HL-60 (cell line): ENCODE results near the gene ADAR.

Source experiments
- DNase-seq, 2 experiments: peaks; one replicate each; pipeline ENCODE4 v3.0.0-alpha.2; 2010 to 2020; ENCODE audit warnings: low read depth in 1 of 2, low spot score in 1 of 2
- H3K27ac ChIP-seq: fragments of 250-450 bp; sonication (Bioruptor Pico); replicated peaks from 2 replicates; pipeline ENCODE4 v1.5.1; 2020; ENCODE audit warnings: mild to moderate bottlenecking, moderate library complexity
- H3K27me3 ChIP-seq: fragments of 250-450 bp; sonication (Bioruptor Pico); 2 replicates; pipeline ENCODE4 v1.5.1; 2021; ENCODE audit warnings: mild to moderate bottlenecking, moderate library complexity; ENCODE audit not compliant: insufficient read depth, poor library complexity, severe bottlenecking
- H3K4me3 ChIP-seq: replicated peaks from 2 replicates; pipeline ENCODE4 v1.5.1; 2011; ENCODE audit warnings: mild to moderate bottlenecking, control low read depth, low read length; ENCODE audit not compliant: insufficient read depth
- GABPA ChIP-seq: IDR thresholded peaks from 2 replicates; pipeline ENCODE4 v1.6.1; 2012; ENCODE audit warnings: low read depth
- POLR2AphosphoS5 ChIP-seq: IDR thresholded peaks from 2 replicates; pipeline ENCODE4 v1.6.1; 2012; ENCODE audit warnings: low read depth
- SPI1 ChIP-seq: IDR thresholded peaks from 2 replicates; pipeline ENCODE4 v1.6.1; 2012; ENCODE audit warnings: low read depth, mild to moderate bottlenecking, borderline replicate concordance
- TF ChIP-seq, protein P1 (sequence below): IDR thresholded peaks from 2 replicates; pipeline ENCODE4 v1.6.1; 2012; ENCODE audit warnings: low read depth; ENCODE audit not compliant: insufficient replicate concordance
- TF ChIP-seq, protein P2 (sequence below): IDR thresholded peaks from one replicate; pipeline ENCODE4 v1.5.1; 2011; ENCODE audit warnings: low read length, control low read depth, inconsistent platforms; ENCODE audit not compliant: insufficient read depth

The ADAR gene

DNA sequence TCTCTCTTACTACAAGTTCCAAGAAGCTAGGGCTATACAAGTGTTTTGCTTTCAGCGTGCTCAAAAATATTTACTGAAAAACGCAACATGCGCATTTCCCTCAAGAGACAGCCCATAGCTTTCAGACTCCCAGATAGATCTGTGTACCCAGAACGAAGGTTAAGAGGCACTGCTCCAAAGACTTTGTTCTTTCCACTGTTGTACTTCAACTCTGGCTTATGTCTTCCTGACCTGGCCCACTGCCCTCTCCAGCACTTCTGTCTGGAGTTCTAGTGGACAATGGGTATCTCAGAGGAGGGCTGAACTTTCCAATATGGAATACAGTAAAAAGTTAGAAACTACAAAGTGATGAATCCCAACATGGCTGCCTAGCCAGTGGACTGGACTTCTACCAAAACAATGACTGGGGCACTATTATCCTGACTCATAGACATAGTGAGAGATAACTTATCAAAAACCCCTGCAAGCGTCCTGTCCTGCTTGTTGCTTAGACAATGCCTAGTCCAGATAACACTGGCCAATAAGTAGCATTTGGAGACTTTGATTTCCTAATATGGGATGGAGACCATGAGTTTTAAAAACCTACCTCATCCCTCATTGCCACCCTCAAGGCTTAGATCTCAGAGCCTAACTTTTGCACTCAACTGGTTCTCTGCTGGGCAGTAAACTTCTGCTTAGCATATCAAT is 8.8 kb upstream of the ADAR start:
- no peaks in the 10 kb centered on the region for H3K27me3 ChIP-seq

DNA sequence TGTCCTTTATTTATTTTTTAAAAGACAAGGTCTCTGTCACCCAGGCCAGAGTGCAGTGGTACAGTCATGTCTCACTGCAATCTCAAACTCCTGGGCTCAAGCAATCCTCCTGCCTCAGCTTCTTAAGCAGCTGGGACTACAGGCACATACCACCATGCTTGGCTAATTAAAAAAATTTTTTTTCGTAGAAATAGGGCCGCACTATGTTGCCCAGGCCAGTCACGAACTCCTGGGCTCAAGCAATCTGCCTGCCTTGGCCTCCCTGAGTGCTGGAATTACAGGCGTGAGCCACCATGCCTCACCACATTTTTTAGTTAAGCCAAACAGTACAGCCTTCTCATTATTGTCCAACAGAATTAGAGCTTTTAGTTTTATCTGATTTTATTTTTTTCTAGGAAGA is 7.4 kb upstream of the ADAR start:
- TF ChIP-seq, protein P1, sequence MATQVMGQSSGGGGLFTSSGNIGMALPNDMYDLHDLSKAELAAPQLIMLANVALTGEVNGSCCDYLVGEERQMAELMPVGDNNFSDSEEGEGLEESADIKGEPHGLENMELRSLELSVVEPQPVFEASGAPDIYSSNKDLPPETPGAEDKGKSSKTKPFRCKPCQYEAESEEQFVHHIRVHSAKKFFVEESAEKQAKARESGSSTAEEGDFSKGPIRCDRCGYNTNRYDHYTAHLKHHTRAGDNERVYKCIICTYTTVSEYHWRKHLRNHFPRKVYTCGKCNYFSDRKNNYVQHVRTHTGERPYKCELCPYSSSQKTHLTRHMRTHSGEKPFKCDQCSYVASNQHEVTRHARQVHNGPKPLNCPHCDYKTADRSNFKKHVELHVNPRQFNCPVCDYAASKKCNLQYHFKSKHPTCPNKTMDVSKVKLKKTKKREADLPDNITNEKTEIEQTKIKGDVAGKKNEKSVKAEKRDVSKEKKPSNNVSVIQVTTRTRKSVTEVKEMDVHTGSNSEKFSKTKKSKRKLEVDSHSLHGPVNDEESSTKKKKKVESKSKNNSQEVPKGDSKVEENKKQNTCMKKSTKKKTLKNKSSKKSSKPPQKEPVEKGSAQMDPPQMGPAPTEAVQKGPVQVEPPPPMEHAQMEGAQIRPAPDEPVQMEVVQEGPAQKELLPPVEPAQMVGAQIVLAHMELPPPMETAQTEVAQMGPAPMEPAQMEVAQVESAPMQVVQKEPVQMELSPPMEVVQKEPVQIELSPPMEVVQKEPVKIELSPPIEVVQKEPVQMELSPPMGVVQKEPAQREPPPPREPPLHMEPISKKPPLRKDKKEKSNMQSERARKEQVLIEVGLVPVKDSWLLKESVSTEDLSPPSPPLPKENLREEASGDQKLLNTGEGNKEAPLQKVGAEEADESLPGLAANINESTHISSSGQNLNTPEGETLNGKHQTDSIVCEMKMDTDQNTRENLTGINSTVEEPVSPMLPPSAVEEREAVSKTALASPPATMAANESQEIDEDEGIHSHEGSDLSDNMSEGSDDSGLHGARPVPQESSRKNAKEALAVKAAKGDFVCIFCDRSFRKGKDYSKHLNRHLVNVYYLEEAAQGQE, result no peak
- no peak for TF ChIP-seq GABPA
- no peak for TF ChIP-seq SPI1
- TF ChIP-seq, protein P2, sequence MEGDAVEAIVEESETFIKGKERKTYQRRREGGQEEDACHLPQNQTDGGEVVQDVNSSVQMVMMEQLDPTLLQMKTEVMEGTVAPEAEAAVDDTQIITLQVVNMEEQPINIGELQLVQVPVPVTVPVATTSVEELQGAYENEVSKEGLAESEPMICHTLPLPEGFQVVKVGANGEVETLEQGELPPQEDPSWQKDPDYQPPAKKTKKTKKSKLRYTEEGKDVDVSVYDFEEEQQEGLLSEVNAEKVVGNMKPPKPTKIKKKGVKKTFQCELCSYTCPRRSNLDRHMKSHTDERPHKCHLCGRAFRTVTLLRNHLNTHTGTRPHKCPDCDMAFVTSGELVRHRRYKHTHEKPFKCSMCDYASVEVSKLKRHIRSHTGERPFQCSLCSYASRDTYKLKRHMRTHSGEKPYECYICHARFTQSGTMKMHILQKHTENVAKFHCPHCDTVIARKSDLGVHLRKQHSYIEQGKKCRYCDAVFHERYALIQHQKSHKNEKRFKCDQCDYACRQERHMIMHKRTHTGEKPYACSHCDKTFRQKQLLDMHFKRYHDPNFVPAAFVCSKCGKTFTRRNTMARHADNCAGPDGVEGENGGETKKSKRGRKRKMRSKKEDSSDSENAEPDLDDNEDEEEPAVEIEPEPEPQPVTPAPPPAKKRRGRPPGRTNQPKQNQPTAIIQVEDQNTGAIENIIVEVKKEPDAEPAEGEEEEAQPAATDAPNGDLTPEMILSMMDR, result no peak
- TF ChIP-seq POLR2AphosphoS5, result no peak
- Histone ChIP-seq H3K4me3 (no peak overlapping the region), H3K27ac (no peak overlapping the region), H3K27me3 (no peaks in the 10 kb centered on the region)
- DNase-seq, result no peak

More for the DNA sequence above, 8.8 kb upstream of the ADAR start:
- H3K4me3 ChIP-seq, result no peak overlapping the region
- H3K27ac ChIP-seq, result no peak overlapping the region
- DNase-seq, result no peak
- TF ChIP-seq, protein P2, result no peak
- TF ChIP-seq, protein P1, result no peak
- no peak for TF ChIP-seq SPI1
- TF ChIP-seq GABPA, result no peak
- TF ChIP-seq POLR2AphosphoS5, result no peak

DNA sequence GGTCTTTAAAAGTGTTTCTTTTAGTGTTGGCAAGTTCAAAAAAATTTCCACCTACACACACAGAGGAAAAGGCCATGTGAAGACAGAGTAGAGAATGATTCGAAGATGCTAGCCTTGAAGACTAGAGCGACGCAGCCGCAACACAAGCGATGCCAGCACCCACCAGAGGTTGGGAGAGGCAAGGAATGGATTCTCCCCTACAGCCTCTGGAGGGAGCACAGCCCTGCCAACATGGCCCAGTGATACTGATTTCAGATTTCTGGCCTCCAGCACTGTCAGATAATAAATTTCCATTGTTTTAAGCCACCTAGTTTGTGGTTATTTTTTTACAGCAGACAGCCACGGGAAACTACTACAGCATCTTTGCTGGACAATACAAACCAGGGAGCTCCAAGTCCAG is 6.9 kb upstream of the ADAR start:
- H3K4me3 ChIP-seq, result no peak overlapping the region
- H3K27me3 ChIP-seq, result no peaks in the 10 kb centered on the region
- no peak for DNase-seq
- no peak for TF ChIP-seq POLR2AphosphoS5
- no peak overlapping the region for H3K27ac ChIP-seq

DNA sequence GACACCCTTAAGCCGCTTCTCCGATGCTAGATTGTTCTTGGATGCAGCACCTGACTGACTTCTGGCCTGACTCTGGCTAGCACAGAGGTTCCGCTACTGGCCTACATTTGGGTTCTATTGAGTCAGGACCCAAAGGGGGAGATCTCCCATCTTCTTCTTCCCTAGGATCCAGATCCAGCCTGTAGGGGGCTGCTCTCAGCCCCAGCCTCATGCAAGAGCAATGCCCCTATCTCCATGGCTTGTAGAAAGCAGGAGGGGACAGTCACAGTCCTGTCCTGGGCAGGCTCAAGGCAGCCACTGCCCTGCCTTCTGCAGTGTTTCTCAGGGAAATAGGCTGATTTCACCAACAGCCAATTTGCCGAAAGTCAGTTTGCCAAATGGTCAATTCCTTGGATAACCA is 6.3 kb upstream of the ADAR start:
- H3K27ac ChIP-seq, result no peak overlapping the region
- no peak overlapping the region for H3K4me3 ChIP-seq
- DNase-seq, result no peak
- H3K27me3 ChIP-seq, result no peaks in the 10 kb centered on the region
- TF ChIP-seq, protein P1, result no peak
- TF ChIP-seq GABPA, result no peak
- TF ChIP-seq, protein P2, result no peak
- TF ChIP-seq SPI1, result no peak
- no peak for TF ChIP-seq POLR2AphosphoS5
